HG03565 (cell line): Measurements from ENCODE around the gene ITGB7.

ENCODE experiments used
- ATAC-seq: cut with Tn5 transposase; IDR thresholded peaks from one replicate; pipeline ENCODE4 v1.9.1; 2021; ENCODE audit warnings: mild to moderate bottlenecking, moderate library complexity; ENCODE audit not compliant: unreplicated experiment

The ITGB7 gene

DNA sequence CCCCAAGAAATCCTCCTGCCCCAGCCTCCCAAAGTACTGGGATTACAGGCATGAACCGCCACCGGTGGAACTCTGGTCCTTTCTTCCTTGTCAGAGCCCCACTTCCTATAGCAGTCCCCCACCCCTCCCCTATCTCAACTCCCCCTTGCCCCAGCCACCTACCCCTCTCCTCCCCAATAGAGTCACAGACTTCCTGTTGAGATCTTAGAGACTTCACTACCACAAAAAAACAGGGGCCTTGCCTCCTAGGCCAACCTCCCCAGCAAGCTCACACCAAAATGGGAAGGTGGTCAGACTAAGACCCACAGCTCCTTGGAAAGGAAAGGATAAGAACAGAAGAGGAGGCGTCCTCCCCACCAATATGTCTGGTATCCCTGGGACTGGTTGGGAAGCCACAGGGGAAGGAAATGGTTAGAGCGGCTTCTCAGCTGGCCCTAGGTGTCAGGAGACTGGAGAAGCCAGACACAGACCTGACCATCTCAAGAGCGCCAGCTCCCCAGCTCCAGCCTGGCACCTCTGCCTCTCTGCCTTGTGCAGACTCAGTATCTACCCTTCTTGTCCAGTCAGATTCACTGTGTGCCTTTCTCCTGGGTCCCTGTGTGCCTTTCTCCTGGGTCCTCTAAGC, 8.5 kb downstream of the ITGB7 start:
- ATAC-seq = no peak

- ATAC-seq = no peak
Observed at GRCh38 chr12:53197011-53197640, 9.9 kb downstream of the ITGB7 start.

DNA sequence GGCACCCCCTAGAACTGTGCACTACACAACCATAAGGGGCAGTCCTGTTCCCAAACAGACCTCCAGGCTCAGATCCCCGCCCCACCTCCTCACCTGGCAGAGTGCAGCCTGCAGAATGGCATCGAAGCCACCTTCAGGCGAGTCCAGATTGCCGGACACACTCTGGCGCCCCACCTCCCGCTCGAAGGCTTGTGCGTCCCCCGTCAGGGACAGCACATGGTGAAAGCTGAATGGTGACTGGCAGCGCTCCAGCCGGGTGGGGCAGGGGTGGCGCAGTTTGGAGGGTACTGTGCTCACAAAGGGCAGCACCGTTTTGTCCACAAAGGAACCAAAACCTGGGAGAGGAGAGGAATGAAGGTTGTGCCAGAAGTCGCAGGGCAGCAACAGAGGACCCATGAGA, 10.6 kb downstream of the ITGB7 start:
- no peak for ATAC-seq

DNA sequence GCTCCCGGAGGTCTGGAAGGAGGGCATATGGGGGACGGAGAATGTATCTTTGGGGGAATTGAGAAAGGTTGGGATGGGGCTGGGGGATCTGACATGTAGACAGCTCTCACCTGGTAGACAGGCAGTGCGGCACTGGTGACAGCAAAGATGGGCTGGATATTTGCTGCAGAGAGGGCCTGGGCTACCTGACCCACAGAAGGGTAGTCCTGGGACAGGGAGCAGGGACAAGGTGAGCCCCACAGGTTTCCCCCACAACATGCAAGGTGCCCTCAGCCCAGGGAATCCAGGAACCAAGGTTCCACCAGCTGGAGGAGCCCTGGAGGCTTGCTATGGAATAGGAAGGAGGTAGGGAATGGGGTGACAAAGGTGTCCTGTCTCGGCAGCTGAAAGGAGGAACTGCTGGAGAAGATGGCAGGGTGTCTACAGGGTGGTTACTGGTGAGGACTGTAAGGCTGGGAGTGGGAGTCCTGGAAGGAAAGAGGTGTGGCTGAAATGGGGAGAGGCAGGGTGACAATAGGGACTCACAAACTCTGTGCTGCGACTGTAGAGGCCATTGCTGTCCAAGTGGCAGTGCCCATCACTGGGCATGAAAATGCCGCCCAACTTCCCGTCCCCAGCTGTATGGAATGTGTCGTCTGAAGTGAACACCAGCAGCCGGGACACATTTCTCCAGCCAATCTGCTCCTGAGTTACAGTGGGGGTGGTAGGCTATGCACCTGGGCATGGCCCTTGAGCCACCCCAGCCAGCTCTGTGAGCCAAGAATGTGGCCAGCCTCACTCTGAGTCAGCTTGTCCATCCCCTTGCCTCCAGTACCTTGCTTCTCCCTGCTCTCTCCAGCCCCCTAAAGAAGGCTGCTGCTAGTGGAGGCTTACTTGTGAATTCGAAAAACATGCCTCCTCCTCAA, 11.3 kb downstream of the ITGB7 start:
- ATAC-seq = no peak

- ATAC-seq = no peak
Observed at GRCh38 chr12:53194973-53195372, 12.1 kb downstream of the ITGB7 start.

DNA sequence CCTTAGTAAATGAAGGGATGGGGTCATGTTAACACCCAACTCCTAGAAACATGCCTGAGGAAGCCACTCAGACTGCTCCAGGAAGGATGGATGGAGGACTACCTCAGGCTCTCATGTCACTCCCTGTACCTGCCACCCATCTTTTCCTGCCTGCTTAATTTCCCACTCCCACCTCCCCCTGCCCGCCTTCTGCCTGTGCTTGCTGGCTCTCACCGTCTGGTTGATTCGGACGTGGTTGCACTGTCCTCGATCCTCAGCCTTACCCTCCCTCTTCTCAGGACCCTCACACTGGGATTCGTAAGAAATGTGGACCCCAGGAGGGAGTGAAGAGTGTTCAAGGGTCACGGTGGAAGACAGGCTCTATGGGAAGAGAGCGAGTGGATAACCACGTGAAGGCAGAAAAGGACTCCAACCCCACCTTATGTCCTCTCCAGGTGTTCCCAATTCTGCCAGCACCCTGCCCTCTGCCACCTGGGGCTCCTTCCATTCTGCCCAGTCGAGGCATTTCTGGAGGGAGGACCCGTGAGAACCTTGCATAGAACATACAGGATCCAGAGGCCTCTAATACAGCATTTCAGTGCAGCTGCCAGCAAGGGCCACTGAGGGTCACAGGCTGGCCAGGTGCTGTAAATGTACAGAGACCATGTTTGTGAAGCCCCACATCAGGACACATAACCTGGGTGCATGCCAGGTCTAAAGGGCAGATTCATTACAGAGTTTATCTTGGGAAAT, 12.9 kb downstream of the ITGB7 start:
- no peak for ATAC-seq

- ATAC-seq = no peak
Observed at GRCh38 chr12:53193040-53193439, 14.0 kb downstream of the ITGB7 start.

DNA sequence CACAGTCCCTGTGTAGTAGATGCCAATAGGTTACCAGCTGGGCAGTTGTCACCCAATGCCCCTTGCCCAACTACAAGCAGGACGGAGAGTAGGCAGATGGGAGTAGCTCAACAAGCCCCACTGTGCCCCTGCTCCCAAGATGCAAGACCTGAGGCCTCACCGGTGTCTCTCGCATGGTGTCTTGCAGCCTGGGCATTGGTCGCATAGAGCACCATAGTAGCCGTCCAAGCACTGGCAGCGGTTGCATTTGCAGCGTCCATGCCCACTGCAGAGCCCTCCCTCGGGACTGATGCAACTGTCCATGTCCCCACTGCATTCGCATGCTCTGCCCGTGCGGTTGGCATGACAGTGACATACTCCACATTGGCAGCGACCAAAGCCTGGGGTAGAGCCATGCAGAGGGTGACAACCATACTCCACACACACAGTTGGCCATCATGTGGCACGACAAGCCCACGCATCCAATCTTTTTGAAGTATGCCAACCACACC, 14.5 kb downstream of the ITGB7 start:
- no peak for ATAC-seq

DNA sequence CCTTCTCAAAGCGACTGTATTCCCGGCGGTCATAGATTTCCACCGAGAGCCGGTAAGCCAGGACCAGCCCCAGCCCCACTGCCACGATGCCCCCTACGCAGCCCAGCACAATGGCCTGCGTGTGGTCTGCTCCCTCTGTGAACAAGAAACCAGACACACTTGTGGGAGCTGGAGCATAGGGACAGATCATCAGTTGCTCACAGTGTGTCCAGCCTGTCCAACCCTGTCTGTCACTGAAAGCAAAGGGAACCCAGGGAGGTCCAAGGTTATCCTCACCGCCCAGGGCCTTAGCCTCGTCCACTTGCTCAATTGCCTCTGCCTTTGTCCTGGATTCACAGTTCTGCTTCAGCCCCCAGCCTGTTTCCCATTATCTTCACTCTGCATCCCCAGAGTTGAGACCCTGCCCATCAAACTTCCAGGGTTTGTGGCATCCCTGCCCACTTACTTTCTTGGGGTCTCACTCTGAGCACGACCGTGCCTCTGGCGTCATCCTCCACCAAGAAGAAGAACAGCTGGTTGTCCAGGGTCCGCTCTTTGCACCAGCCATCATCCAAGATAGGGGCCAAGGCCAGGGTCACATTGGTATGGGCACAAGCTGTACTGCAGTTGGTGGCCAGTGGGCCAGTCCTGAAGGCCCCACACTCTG, 15.0 kb downstream of the ITGB7 start:
- no peak for ATAC-seq

DNA sequence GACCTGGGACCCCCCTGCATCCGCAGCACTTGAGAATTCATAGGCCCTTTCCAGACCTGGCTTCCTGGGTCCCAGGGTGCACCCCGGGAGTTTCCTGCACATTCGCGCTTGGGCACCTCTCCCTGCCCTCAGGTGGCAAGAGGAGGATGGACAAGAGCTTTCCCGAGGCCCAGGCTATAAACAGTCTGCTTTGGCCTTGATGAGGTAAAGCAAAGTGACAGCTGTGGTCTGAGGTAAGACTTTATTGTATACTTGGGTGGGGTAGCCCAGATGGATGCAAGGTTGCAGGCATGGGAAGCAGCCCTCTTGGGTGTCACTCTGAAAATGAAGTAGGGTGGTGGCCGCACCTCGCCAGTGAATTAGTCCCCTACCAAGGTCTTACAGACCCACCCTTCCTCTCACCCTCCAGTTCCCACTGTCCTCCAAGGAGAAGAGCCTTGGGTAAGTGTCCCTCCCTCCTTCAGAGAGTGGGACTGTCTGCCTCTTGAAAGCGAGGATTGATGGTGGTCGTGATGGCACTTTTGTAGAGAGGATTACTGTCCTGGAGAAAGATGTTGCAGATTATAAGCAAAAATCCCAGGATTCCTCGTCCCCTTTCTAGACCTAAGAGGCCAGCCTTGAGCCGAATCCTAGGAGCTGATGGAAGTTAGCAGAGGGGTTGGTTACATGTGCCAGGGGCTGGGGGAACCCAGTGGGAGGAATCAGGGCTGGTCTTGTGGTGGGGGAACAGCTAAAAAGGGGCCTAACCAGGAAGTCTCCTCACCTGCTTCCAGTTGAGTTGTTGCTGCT, 15.8 kb downstream of the ITGB7 start:
- ATAC-seq = no peak

DNA sequence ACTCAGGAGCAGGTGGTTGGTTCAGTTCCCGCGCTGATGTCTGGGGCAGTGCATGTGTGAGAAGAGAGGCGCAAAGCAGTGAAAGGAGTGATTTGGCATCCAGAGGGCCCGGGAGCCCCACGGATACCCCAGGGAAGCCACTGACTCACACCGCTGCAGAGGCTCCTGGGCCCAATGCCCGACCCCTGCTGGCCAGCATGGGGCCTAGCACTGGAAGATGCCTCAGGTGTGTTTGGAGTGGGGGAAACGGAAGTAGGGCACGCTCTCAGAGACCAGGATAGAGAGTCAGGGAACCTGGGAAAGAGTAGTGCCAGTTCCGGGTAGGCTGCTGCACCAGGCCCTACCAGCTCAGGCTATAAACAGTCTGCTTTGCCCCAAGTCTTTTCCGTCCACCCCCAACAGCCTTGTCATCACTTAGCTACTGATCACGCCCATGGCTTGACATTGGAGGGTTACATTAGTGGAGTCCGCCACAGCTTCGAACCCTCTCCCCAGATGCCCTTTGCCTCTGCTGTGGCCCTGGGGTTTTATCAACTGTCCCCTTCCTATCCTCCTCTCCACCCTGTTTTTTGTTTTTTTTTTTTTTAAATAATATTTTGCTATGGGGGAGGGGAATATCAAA, 16.8 kb downstream of the ITGB7 start:
- no peak for ATAC-seq

DNA sequence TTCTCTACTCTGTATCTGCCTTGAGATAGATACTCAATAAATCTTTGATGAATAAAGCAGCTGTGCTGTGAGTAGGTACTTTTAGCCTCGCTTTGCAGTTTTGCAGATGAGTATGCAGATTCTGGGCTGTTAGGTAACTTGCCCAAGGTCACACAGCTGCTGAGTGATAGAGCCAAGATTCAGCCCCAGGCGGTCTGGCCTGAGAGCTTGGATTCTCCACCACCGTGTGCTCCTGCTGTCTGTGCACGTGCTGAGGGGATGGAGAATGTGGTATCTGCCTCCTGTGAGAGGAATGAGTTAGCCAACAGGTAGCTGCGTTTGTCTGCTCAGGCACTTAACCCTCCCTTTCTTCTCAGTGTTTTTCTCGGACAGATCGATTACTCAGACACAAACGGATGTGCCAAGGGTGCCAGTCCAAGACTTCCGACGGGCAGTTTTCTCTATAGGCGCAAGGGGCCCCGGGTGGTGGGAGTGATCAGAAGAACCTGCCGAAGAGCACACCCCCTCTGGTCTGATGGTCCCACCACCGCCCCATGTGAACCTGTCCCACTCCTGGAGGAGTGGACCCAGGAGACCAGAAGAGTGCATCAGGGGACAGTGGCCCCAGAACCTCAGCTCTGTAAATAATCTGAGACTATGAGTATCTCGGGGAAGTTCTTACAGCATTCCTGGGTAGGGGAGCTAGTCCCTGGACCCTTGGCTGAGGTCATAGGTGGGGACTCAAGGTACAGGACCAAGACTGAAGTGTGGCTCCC, 19.7 kb downstream of the ITGB7 start:
- ATAC-seq = no peak

GRCh38 chr12:53186745-53187144, 20.3 kb downstream of the ITGB7 start:
- no peak for ATAC-seq

DNA sequence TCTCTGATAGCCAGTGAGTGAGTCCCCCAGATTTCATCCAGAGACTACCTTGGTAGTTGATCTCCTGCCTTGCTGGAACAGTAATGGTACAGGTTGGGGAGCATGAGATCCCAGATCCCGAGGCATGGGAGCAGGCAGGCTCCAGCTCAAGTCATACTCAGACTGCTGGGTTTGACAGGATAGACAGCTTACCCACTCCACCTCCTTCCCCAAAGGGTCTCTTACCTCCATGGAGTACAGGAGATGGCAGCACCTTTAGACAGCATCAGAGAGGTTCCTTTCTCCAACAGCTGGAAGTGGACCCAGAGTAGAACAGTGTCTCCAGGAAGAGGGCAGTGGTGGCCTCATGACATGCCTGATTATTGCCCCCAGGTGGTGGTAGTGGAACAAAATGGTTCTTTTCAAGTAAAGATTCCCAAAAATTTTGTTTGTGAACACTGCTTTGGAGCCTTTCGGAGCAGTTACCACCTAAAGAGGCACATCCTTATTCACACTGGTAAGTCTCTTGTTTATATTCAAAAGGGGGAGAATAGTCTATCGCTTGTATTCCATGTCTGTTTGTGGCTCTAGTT, 21.4 kb downstream of the ITGB7 start:
- ATAC-seq = no peak

DNA sequence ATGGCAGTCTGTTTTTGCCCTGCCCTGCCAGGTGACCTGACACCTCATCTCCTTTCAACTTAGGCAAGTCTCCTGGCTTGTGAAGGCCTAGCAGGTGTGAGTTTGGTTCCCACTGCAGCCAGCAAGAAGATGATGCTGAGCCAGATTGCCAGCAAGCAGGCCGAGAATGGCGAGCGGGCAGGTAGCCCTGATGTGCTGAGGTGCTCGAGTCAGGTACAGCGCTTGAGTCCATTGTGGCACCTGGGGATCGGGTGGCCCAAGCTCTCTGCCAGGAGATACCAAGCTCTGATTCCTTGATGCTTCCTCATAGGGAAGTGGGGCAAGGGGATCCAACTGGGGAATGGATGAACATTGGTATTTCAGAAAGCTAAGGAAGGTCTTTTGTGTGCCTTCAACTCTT, 22.2 kb downstream of the ITGB7 start:
- no peak for ATAC-seq

GRCh38 chr12:53182903-53183302, 24.1 kb downstream of the ITGB7 start:
- no peak for ATAC-seq

- no peak for ATAC-seq
Observed at GRCh38 chr12:53181935-53182334, 25.1 kb downstream of the ITGB7 start.

GRCh38 chr12:53180931-53181645, 26.0 kb downstream of the ITGB7 start:
- peak; percentile 29 for ATAC-seq
